ENCODE results near the gene ACP7.

GRCh38 chr19:39083983-39084731 is at the start of gene ACP7:
- TF ChIP-seq, protein P1, sequence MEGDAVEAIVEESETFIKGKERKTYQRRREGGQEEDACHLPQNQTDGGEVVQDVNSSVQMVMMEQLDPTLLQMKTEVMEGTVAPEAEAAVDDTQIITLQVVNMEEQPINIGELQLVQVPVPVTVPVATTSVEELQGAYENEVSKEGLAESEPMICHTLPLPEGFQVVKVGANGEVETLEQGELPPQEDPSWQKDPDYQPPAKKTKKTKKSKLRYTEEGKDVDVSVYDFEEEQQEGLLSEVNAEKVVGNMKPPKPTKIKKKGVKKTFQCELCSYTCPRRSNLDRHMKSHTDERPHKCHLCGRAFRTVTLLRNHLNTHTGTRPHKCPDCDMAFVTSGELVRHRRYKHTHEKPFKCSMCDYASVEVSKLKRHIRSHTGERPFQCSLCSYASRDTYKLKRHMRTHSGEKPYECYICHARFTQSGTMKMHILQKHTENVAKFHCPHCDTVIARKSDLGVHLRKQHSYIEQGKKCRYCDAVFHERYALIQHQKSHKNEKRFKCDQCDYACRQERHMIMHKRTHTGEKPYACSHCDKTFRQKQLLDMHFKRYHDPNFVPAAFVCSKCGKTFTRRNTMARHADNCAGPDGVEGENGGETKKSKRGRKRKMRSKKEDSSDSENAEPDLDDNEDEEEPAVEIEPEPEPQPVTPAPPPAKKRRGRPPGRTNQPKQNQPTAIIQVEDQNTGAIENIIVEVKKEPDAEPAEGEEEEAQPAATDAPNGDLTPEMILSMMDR (IDR thresholded peaks at IDR 0.05) = no peak
- no peak for TF ChIP-seq EP300 (IDR thresholded peaks at IDR 0.05)
